Right atrium auricular region (tissue), 2 donors: ENCODE data around the gene CD300H. TPM values are rescaled to one million over a fixed set of nuclear protein-coding genes. Genes with fewer than 3 reads are reported as not detected.

Experiments
- DNase-seq: peaks from one replicate; pipeline ENCODE4 v3.0.0-alpha.2; 2019; ENCODE audit warnings: low spot score
- H3K27ac ChIP-seq, 2 donors: fragments of 200-600 bp; sonication (generic); 1 replicate in 1 of 2; 2 replicates in 1 of 2; pipeline ENCODE4 v1.5.1; 2016 to 2019
- H3K27me3 ChIP-seq, 2 donors: fragments of 200-600 bp; sonication (generic); one replicate each; pipeline versions ENCODE4 v1.5.1 to v1.6.0; 2017 to 2019
- H3K36me3 ChIP-seq: fragments of 200-600 bp; sonication (generic); one replicate; pipeline ENCODE4 v1.5.1; 2016
- H3K4me1 ChIP-seq, 2 donors: fragments of 200-600 bp; sonication (generic); one replicate each; pipeline versions ENCODE4 v1.5.1 to v1.6.0; 2017 to 2019
- H3K4me3 ChIP-seq, 2 donors: fragments of 200-600 bp; sonication (generic); 1 replicate in 1 of 2; 2 replicates in 1 of 2; pipeline ENCODE4 v1.5.1; 2017 to 2019; ENCODE audit warnings: mild to moderate bottlenecking in 1 of 2, moderate library complexity in 1 of 2
- H3K9me3 ChIP-seq, 2 donors: fragments of 200-600 bp; sonication (generic); one replicate each; pipeline ENCODE4 v1.5.1; 2019
- total RNA-seq, 2 donors: library from RNA; depleted of rRNA; stranded (reverse); fragments of >200 nt; gene quantifications; one replicate each; pipeline ENCODE4 v1.1.0, GENCODE V29; 2016
- TF ChIP-seq, protein P1 (sequence below), 2 donors: fragments of 200-600 bp; sonication (generic); IDR thresholded peaks; one replicate each; pipeline ENCODE4 v1.5.1; 2019; ENCODE audit warnings: antibody characterized with exemption in 2 of 2

CD300H gene
- total RNA-seq, 2 donors from 2014 or later, result not detected

DNA sequence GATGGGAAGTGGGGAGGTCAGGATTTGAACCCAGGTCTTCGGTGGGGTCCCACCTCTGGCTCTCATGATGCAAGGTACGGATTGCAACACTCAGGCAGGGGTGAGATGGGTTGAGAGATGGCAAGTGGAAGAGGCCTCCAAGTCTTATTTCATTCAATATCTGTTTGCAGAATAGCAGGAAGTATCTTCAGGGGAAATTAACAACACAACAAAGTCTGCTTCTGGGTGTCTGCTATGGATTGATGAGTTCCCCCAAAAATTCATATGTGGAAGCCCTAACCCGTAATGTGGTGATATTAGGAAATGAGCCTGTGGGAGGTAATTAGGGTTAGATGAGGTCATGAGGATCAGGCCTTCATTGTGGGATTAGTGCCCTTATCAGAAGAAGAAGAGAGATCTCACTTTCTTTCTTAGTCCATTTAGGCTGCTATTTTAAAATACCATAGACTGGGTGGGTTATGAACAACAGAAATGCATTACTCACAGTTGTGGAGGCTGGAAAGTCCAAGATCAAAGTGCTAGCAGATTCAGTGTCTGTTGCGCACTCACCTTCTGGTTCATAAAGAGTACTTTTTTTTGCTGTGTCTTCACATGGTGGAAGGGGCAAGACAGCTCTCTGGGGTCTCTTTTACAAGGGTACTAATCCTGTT, 4.4 kb upstream of the CD300H start:
- Histone ChIP-seq H3K9me3 (no peaks in the 10 kb centered on the region), H3K4me3 (no peak overlapping the region), H3K27me3 (no peaks in the 10 kb centered on the region), H3K36me3 (no peaks in the 10 kb centered on the region), H3K4me1 (no peaks in the 10 kb centered on the region), H3K27ac (no peak overlapping the region)
- no peak for DNase-seq
- TF ChIP-seq, protein P1, sequence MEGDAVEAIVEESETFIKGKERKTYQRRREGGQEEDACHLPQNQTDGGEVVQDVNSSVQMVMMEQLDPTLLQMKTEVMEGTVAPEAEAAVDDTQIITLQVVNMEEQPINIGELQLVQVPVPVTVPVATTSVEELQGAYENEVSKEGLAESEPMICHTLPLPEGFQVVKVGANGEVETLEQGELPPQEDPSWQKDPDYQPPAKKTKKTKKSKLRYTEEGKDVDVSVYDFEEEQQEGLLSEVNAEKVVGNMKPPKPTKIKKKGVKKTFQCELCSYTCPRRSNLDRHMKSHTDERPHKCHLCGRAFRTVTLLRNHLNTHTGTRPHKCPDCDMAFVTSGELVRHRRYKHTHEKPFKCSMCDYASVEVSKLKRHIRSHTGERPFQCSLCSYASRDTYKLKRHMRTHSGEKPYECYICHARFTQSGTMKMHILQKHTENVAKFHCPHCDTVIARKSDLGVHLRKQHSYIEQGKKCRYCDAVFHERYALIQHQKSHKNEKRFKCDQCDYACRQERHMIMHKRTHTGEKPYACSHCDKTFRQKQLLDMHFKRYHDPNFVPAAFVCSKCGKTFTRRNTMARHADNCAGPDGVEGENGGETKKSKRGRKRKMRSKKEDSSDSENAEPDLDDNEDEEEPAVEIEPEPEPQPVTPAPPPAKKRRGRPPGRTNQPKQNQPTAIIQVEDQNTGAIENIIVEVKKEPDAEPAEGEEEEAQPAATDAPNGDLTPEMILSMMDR (IDR thresholded peaks at IDR 0.05), result no peak

- TF ChIP-seq, protein P1 (IDR thresholded peaks at IDR 0.05), result no peak
- Histone ChIP-seq H3K4me3 (no peak overlapping the region), H3K4me1 (no peaks in the 10 kb centered on the region), H3K9me3 (no peaks in the 10 kb centered on the region), H3K27ac (no peak overlapping the region), H3K27me3 (no peaks in the 10 kb centered on the region), H3K36me3 (no peaks in the 10 kb centered on the region)
- DNase-seq, result peak; percentile 78
Measured at GRCh38 chr17:74569020-74570003, 2.0 kb upstream of the CD300H start.

- no peak overlapping the region for H3K27ac ChIP-seq
- H3K4me1 ChIP-seq, result no peaks in the 10 kb centered on the region
- no peaks in the 10 kb centered on the region for H3K36me3 ChIP-seq
- DNase-seq, result no peak
- TF ChIP-seq, protein P1 (IDR thresholded peaks at IDR 0.05), result no peak
- no peak overlapping the region for H3K4me3 ChIP-seq
- H3K9me3 ChIP-seq, result no peaks in the 10 kb centered on the region
- no peaks in the 10 kb centered on the region for H3K27me3 ChIP-seq
Measured at GRCh38 chr17:74568106-74568873, 981 bp upstream of the CD300H start.

GRCh38 chr17:74566132-74566753, 1.1 kb downstream of the CD300H start:
- H3K27ac ChIP-seq, result no peak overlapping the region
- no peak for DNase-seq
- no peak overlapping the region for H3K4me3 ChIP-seq
- H3K27me3 ChIP-seq, result no peaks in the 10 kb centered on the region
- no peaks in the 10 kb centered on the region for H3K9me3 ChIP-seq
- TF ChIP-seq, protein P1 (IDR thresholded peaks at IDR 0.05), result peak in 1 of 2 donors; percentile 55
- no peaks in the 10 kb centered on the region for H3K4me1 ChIP-seq
- no peaks in the 10 kb centered on the region for H3K36me3 ChIP-seq

DNA sequence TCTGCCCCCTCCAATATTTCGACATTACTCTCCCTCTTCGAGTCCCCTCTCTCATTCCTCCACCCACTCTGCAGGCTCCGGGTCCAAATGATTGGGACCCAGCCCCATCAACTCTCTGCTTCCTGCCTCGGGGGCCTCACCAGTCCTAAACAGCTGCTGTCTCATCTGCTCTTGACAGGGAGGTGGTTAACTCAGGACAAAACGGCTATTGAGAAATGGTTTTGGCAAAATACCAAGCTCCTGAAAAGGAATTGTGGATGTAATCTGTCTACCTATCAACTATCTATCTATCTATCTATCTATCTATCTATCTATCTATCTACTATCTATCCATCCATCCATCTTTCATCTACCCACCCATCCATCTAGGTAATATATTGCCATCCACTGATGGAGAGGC, 2.2 kb downstream of the CD300H start:
- no peak for DNase-seq
- Histone ChIP-seq H3K36me3 (no peaks in the 10 kb centered on the region), H3K9me3 (no peaks in the 10 kb centered on the region), H3K4me1 (no peaks in the 10 kb centered on the region), H3K27me3 (no peaks in the 10 kb centered on the region), H3K4me3 (no peak overlapping the region), H3K27ac (no peak overlapping the region)
- TF ChIP-seq, protein P1 (IDR thresholded peaks at IDR 0.05), result no peak
